ENCODE data around the gene TBC1D17. TPM values are rescaled to one million over a fixed set of nuclear protein-coding genes. Genes with fewer than 3 reads are reported as not detected.

Gene TBC1D17
- total and polyA plus RNA-seq, 4 donors = 22.7 to 102 (median 46.7) TPM

DNA sequence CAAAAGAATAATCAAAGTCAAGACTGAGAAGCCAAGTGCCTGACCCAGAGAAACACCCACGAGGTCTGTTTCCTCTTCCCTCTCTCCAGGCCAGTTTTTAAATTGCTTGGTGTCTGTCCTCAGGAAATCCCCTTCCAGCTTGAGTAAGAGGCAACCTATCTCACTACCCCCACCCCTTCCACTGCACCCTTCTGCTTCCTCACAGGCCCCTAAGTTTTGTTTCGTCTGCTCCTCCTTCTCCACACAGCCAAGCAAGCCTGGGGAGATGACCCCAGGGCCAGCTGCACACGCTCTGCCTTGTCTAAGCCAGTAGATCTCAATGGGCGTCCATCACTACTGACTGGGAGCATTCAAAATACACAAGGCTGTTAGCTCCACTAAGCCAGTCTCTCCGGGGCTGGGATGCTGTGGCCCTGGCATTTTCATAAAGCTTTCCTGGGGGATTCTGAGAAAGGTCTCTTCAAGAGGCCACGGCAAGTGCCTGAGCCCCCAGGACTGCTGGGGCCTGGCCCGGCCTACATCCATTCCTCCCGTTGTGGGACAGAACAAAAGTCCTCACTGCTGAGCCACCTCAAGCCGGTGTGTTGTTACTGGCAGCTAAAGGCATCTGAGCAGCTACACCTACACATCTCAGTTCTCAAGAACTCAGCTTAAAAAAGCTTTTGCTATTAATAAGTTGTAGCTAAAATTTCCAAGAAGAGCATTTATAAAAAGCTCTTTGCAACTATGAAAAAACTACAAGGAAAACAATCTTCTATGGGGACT, 34.1 kb downstream of the TBC1D17 start:
- intact Hi-C loops (cut with DNase I) = no loop called here
- peak overlapping the region; percentile 39 to 63 for H3K27ac ChIP-seq (ENCODE audit: low read depth in 1 of 2, low read length in 2 of 2)
- H3K36me3 ChIP-seq (ENCODE audit: control insufficient read depth in 1 of 2, insufficient read depth in 2 of 2, low read length in 1 of 2) = peaks cover 0 to 1% of the 10 kb centered on the region in 2 donors
- DNase-seq (peak in 1 of 2 donors; percentile 58), ATAC-seq (ENCODE audit: low FRiP score) (no peak)
- H3K4me1 ChIP-seq (ENCODE audit: control insufficient read depth in 1 of 2, insufficient read depth in 2 of 2, low read length in 2 of 2) = peaks cover 2 to 4% of the 10 kb centered on the region in 2 donors
- H3K4me3 ChIP-seq (ENCODE audit: low read length in 2 of 2) = no peak overlapping the region
- WGBS, 2 donors = 7 to 9% methylated on average over 9 of the region's 9 CpGs
- H3K27me3 ChIP-seq (ENCODE audit: control insufficient read depth in 1 of 2, insufficient read depth in 2 of 2, low read length in 1 of 2) = no peaks in the 10 kb centered on the region
- H3K9me3 ChIP-seq (ENCODE audit: control insufficient read depth, low read length) = no peaks in the 10 kb centered on the region

GRCh38 chr19:49912965-49913685, 35.6 kb downstream of the TBC1D17 start:
- peaks cover 0 to 1% of the 10 kb centered on the region in 2 donors for H3K36me3 ChIP-seq (ENCODE audit: control insufficient read depth in 1 of 2, insufficient read depth in 2 of 2, low read length in 1 of 2)
- intact Hi-C loops (cut with DNase I) = no loop called here
- H3K27ac ChIP-seq (ENCODE audit: low read depth in 1 of 2, low read length in 2 of 2) = no peak overlapping the region
- WGBS, 2 donors = 85% methylated on average over 21 of the region's 21 CpGs
- no peak for ATAC-seq (ENCODE audit: low FRiP score)
- H3K4me3 ChIP-seq (ENCODE audit: low read length in 2 of 2) = no peak overlapping the region
- peak in 1 of 2 donors; percentile 47 for DNase-seq
- no peaks in the 10 kb centered on the region for H3K27me3 ChIP-seq (ENCODE audit: control insufficient read depth in 1 of 2, insufficient read depth in 2 of 2, low read length in 1 of 2)
- H3K9me3 ChIP-seq (ENCODE audit: control insufficient read depth, low read length) = no peaks in the 10 kb centered on the region
- H3K4me1 ChIP-seq (ENCODE audit: control insufficient read depth in 1 of 2, insufficient read depth in 2 of 2, low read length in 2 of 2) = peaks cover 2 to 4% of the 10 kb centered on the region in 2 donors

- DNase-seq (no peak), ATAC-seq (ENCODE audit: low FRiP score) (no peak)
- 88 to 90% methylated on average over 10 of the region's 10 CpGs for WGBS, 2 donors
- intact Hi-C loops (cut with DNase I) = no loop called here
- Histone ChIP-seq H3K9me3 (ENCODE audit: control insufficient read depth, low read length) (no peaks in the 10 kb centered on the region), H3K36me3 (ENCODE audit: control insufficient read depth in 1 of 2, insufficient read depth in 2 of 2, low read length in 1 of 2) (peaks cover 0 to 1% of the 10 kb centered on the region in 2 donors), H3K4me3 (ENCODE audit: low read length in 2 of 2) (no peak overlapping the region), H3K27me3 (ENCODE audit: control insufficient read depth in 1 of 2, insufficient read depth in 2 of 2, low read length in 1 of 2) (no peaks in the 10 kb centered on the region), H3K27ac (ENCODE audit: low read depth in 1 of 2, low read length in 2 of 2) (no peak overlapping the region), H3K4me1 (ENCODE audit: control insufficient read depth in 1 of 2, insufficient read depth in 2 of 2, low read length in 2 of 2) (peaks cover 2 to 4% of the 10 kb centered on the region in 2 donors)
Observed at GRCh38 chr19:49913720-49914119, 36.2 kb downstream of the TBC1D17 start.

- Histone ChIP-seq H3K9me3 (ENCODE audit: control insufficient read depth, low read length) (no peaks in the 10 kb centered on the region), H3K4me3 (ENCODE audit: low read length in 2 of 2) (no peak overlapping the region), H3K4me1 (ENCODE audit: control insufficient read depth in 1 of 2, insufficient read depth in 2 of 2, low read length in 2 of 2) (peaks cover 2 to 4% of the 10 kb centered on the region in 2 donors), H3K27ac (ENCODE audit: low read depth in 1 of 2, low read length in 2 of 2) (no peak overlapping the region), H3K36me3 (ENCODE audit: control insufficient read depth in 1 of 2, insufficient read depth in 2 of 2, low read length in 1 of 2) (no peaks in the 10 kb centered on the region), H3K27me3 (ENCODE audit: control insufficient read depth in 1 of 2, insufficient read depth in 2 of 2, low read length in 1 of 2) (no peaks in the 10 kb centered on the region)
- WGBS, 2 donors = 98 to 99% methylated on average over 6 of the region's 6 CpGs
- DNase-seq (no peak), ATAC-seq (ENCODE audit: low FRiP score) (no peak)
- intact Hi-C loops (cut with DNase I) = no loop called here
Observed at GRCh38 chr19:49915271-49915670, 37.8 kb downstream of the TBC1D17 start.

DNA sequence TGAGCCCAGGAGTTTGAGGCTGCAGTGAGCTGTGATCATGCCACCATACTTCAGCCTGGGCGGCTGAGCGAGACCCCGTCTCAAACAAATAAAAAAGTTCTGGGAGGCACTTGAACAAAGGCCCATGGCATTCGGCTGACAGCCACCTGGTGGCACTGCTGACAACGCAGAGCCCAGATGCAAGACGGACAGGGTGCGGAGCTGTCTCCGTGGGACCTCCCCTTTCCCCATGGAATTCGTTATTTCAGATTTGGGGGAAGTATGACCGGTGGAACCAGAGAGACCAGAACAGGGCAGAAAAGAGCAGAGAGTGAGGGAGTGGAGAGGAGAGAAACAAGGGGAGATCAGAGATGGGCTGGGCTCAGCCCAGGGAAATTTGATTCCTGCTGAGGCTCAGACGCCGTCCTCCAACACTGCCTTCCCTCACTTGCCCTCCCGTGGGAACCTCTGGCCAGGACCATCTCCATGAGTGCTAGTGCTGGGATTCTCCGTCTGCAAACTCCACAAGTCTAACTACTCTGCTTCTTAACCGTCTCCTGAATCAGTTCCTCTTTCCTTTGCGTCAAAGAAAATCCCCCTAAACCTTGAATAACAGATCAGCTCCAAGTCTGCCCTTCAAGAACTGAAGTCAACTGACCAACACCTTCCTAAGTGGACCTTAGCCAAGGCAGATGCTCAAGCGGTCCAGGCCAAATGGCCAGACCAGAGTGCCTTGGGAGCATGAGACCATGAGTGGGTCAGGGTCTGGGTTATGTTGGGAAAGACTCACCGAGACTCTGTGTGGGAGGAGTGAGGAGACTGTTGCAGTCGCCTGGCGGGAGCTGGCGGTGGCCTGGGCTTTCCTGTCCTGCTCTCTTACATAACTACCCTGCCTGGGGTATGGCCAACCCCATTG, 39.6 kb downstream of the TBC1D17 start:
- intact Hi-C loops (cut with DNase I) = no loop called here
- Histone ChIP-seq H3K4me1 (ENCODE audit: control insufficient read depth in 1 of 2, insufficient read depth in 2 of 2, low read length in 2 of 2) (no peaks in the 10 kb centered on the region), H3K4me3 (ENCODE audit: low read length in 2 of 2) (no peak overlapping the region), H3K27me3 (ENCODE audit: control insufficient read depth in 1 of 2, insufficient read depth in 2 of 2, low read length in 1 of 2) (no peaks in the 10 kb centered on the region), H3K9me3 (ENCODE audit: control insufficient read depth, low read length) (no peaks in the 10 kb centered on the region), H3K27ac (ENCODE audit: low read depth in 1 of 2, low read length in 2 of 2) (no peak overlapping the region), H3K36me3 (ENCODE audit: control insufficient read depth in 1 of 2, insufficient read depth in 2 of 2, low read length in 1 of 2) (no peaks in the 10 kb centered on the region)
- WGBS, 2 donors = 84 to 89% methylated on average over 21 of the region's 21 CpGs
- DNase-seq (no peak), ATAC-seq (ENCODE audit: low FRiP score) (no peak)

GRCh38 chr19:49918089-49918488, 40.6 kb downstream of the TBC1D17 start:
- no peak for ATAC-seq (ENCODE audit: low FRiP score)
- Histone ChIP-seq H3K9me3 (ENCODE audit: control insufficient read depth, low read length) (no peaks in the 10 kb centered on the region), H3K36me3 (ENCODE audit: control insufficient read depth in 1 of 2, insufficient read depth in 2 of 2, low read length in 1 of 2) (no peaks in the 10 kb centered on the region), H3K27me3 (ENCODE audit: control insufficient read depth in 1 of 2, insufficient read depth in 2 of 2, low read length in 1 of 2) (no peaks in the 10 kb centered on the region), H3K4me1 (ENCODE audit: control insufficient read depth in 1 of 2, insufficient read depth in 2 of 2, low read length in 2 of 2) (no peaks in the 10 kb centered on the region), H3K27ac (ENCODE audit: low read depth in 1 of 2, low read length in 2 of 2) (no peak overlapping the region), H3K4me3 (ENCODE audit: low read length in 2 of 2) (no peak overlapping the region)
- DNase-seq = no peak
- WGBS, 2 donors = 91 to 92% methylated on average over 8 of the region's 8 CpGs
- intact Hi-C loops (cut with DNase I) = no loop called here

DNA sequence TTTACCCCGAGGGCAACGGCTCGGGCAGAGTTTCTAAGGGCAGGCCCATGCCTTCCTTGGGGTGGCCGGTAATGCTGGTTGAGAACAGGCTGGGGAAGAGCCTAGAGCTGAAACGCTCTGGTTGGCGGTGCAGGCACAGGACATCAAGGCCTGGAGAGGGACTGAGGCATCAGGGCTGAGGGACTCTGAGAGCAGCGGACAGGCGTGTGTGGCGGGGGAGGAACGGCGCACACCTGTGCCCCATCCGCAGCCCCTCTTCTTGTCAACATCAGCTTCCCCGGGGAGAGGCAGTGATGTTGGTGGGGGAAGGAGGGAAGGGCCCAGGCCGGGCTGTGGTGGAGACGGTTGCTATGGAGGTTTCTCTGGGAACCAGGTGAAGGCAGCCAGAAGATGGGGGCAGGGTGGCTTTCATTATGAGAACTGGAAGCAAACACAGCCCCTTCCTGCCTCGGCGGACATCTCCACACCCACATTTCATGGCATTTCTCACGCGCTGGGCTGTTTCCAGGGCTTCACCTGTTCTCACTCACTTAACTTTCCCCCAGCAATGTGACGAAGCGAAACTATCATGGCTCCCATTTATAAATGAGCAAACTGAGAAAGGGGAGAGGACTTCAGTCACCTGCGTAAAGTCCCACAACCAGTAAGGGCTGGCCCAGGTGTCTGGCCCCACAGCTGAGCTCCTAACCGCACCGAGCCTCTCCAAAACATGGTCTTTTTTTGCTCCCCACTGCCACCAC, 43.3 kb downstream of the TBC1D17 start:
- ATAC-seq (ENCODE audit: low FRiP score) (no peak), DNase-seq (peak in 1 of 2 donors; percentile 37)
- Histone ChIP-seq H3K27ac (ENCODE audit: low read depth in 1 of 2, low read length in 2 of 2) (no peak overlapping the region), H3K4me3 (ENCODE audit: low read length in 2 of 2) (no peak overlapping the region), H3K4me1 (ENCODE audit: control insufficient read depth in 1 of 2, insufficient read depth in 2 of 2, low read length in 2 of 2) (no peaks in the 10 kb centered on the region), H3K9me3 (ENCODE audit: control insufficient read depth, low read length) (no peaks in the 10 kb centered on the region), H3K27me3 (ENCODE audit: control insufficient read depth in 1 of 2, insufficient read depth in 2 of 2, low read length in 1 of 2) (no peaks in the 10 kb centered on the region), H3K36me3 (ENCODE audit: control insufficient read depth in 1 of 2, insufficient read depth in 2 of 2, low read length in 1 of 2) (no peaks in the 10 kb centered on the region)
- 91 to 95% methylated on average over 24 of the region's 24 CpGs for WGBS, 2 donors
- intact Hi-C loops (cut with DNase I) = no loop called here
